Measurements from ENCODE around the gene WAS.
"Not testable (repeated sequence)": the region's sequence is repeated elsewhere in the genome, so short reads cannot be mapped to it uniquely, and the experiment has no call there.

Gene WAS

GRCh38 chrX:48667509-48667908 is 16.1 kb upstream of the WAS start:
- DNase-seq (ENCODE audit: insufficient read length) (no peak), FAIRE-seq (no peak)
- no peak for TF ChIP-seq TAF1 (IDR thresholded peaks at IDR 0.05; ENCODE audit: borderline replicate concordance, low read depth, low read length)
- no peak for TF ChIP-seq POLR2A (IDR thresholded peaks at IDR 0.05; ENCODE audit: low read depth, low read length)

GRCh38 chrX:48668187-48668586 is 15.4 kb upstream of the WAS start:
- not testable (repeated sequence) for DNase-seq (ENCODE audit: insufficient read length); FAIRE-seq

GRCh38 chrX:48676106-48676892 is 7.3 kb upstream of the WAS start:
- DNase-seq (ENCODE audit: insufficient read length) (peak; percentile 89), FAIRE-seq (peak; percentile 86)
- TF ChIP-seq TAF1 (IDR thresholded peaks at IDR 0.05; ENCODE audit: borderline replicate concordance, low read depth, low read length) (0 out of 2 replicates have a peak, but pooled peaks have one; percentile 36), POLR2AphosphoS5 (IDR thresholded peaks at IDR 0.05; ENCODE audit: low read depth, low read length) (peak; percentile 49; the same call in 1 of the 2 replicates), POLR2A (IDR thresholded peaks at IDR 0.05; ENCODE audit: low read depth, low read length) (peak; percentile 51; the same call in 1 of the 2 replicates)

- DNase-seq (ENCODE audit: insufficient read length) = no peak
Observed at GRCh38 chrX:48676893-48677270, 6.7 kb upstream of the WAS start.

GRCh38 chrX:48677516-48677915 is 6.1 kb upstream of the WAS start:
- peak; percentile 78 for FAIRE-seq

More at GRCh38 chrX:48676893-48677270, 6.7 kb upstream of the WAS start:
- no peak for TF ChIP-seq POLR2AphosphoS5 (IDR thresholded peaks at IDR 0.05; ENCODE audit: low read depth, low read length)
- no peak for TF ChIP-seq TAF1 (IDR thresholded peaks at IDR 0.05; ENCODE audit: borderline replicate concordance, low read depth, low read length)
- TF ChIP-seq POLR2A (IDR thresholded peaks at IDR 0.05; ENCODE audit: low read depth, low read length) = no peak; the same call in 1 of the 2 replicates
- no peak for FAIRE-seq

GRCh38 chrX:48680467-48680866 is 3.1 kb upstream of the WAS start:
- not testable (repeated sequence) for FAIRE-seq; DNase-seq (ENCODE audit: insufficient read length)

More at GRCh38 chrX:48677516-48677915, 6.1 kb upstream of the WAS start:
- no peak for TF ChIP-seq TAF1 (IDR thresholded peaks at IDR 0.05; ENCODE audit: borderline replicate concordance, low read depth, low read length)
- TF ChIP-seq POLR2A (IDR thresholded peaks at IDR 0.05; ENCODE audit: low read depth, low read length) = no peak
- no peak for DNase-seq (ENCODE audit: insufficient read length)

- not testable (repeated sequence) for FAIRE-seq
Observed at GRCh38 chrX:48680925-48681324, 2.7 kb upstream of the WAS start.

GRCh38 chrX:48681539-48682183 is 1.9 kb upstream of the WAS start:
- DNase-seq (ENCODE audit: insufficient read length) (no peak), FAIRE-seq (no peak)
- TF ChIP-seq POLR2AphosphoS5 (IDR thresholded peaks at IDR 0.05; ENCODE audit: low read depth, low read length) = no peak
- no peak for TF ChIP-seq POLR2A (IDR thresholded peaks at IDR 0.05; ENCODE audit: low read depth, low read length)

More at GRCh38 chrX:48680925-48681324, 2.7 kb upstream of the WAS start:
- not testable (repeated sequence) for DNase-seq (ENCODE audit: insufficient read length)

- not testable (repeated sequence) for FAIRE-seq; DNase-seq (ENCODE audit: insufficient read length)
Observed at GRCh38 chrX:48682795-48683194, 804 bp upstream of the WAS start.

- TF ChIP-seq POLR2A (IDR thresholded peaks at IDR 0.05; ENCODE audit: low read depth, low read length) (no peak), TAF1 (IDR thresholded peaks at IDR 0.05; ENCODE audit: borderline replicate concordance, low read depth, low read length) (no peak), POLR2AphosphoS5 (IDR thresholded peaks at IDR 0.05; ENCODE audit: low read depth, low read length) (no peak)
- DNase-seq (ENCODE audit: insufficient read length) = no peak
- no peak for FAIRE-seq
Observed at GRCh38 chrX:48684134-48684533, 535 bp downstream of the WAS start.

GRCh38 chrX:48685416-48685815 is 1.8 kb downstream of the WAS start:
- no peak for FAIRE-seq
- TF ChIP-seq POLR2A (IDR thresholded peaks at IDR 0.05; ENCODE audit: low read depth, low read length) = no peak
- TF ChIP-seq POLR2AphosphoS5 (IDR thresholded peaks at IDR 0.05; ENCODE audit: low read depth, low read length) = no peak
- no peak for TF ChIP-seq TAF1 (IDR thresholded peaks at IDR 0.05; ENCODE audit: borderline replicate concordance, low read depth, low read length)
- no peak for DNase-seq (ENCODE audit: insufficient read length)

- FAIRE-seq (no peak), DNase-seq (ENCODE audit: insufficient read length) (no peak)
- TF ChIP-seq POLR2A (IDR thresholded peaks at IDR 0.05; ENCODE audit: low read depth, low read length) = no peak
- no peak for TF ChIP-seq TAF1 (IDR thresholded peaks at IDR 0.05; ENCODE audit: borderline replicate concordance, low read depth, low read length)
- TF ChIP-seq POLR2AphosphoS5 (IDR thresholded peaks at IDR 0.05; ENCODE audit: low read depth, low read length) = no peak
Observed at GRCh38 chrX:48688531-48689150, 5.0 kb downstream of the WAS start.
